GM23338 (cell line): Measurements from ENCODE around the gene ACRBP. TPM values are rescaled to one million over a fixed set of nuclear protein-coding genes. Genes with fewer than 3 reads are reported as not detected.

Experiments
- ATAC-seq: fragments of 200-7000 bp; cut with Tn5 transposase; 3 replicates; pipeline ENCODE4 v1.9.1; 2020
- DNase-seq: peaks from one replicate; pipeline ENCODE4 v3.0.0-alpha.2; 2015; ENCODE audit warnings: low spot score
- H2AFZ ChIP-seq: fragments of 200-600 bp; sonication (generic); 2 replicates; pipeline ENCODE4 v1.8.0; 2016; ENCODE audit warnings: antibody characterized with exemption, mild to moderate bottlenecking, moderate library complexity
- H3F3A ChIP-seq: fragments of 200-600 bp; sonication (generic); replicated peaks from 2 replicates; pipeline ENCODE4 v1.8.0; 2017; ENCODE audit warnings: antibody characterized with exemption, mixed run types, low read depth
- H3K27ac ChIP-seq: fragments of 200-600 bp; sonication (generic); 2 replicates; pipeline ENCODE4 v1.6.1; 2016; ENCODE audit warnings: low read depth
- H3K27me3 ChIP-seq: fragments of 200-600 bp; sonication (generic); 2 replicates; pipeline ENCODE4 v1.8.0; 2016; ENCODE audit warnings: mild to moderate bottlenecking, mixed run types, moderate library complexity; ENCODE audit not compliant: insufficient read depth
- H3K36me3 ChIP-seq: fragments of 200-600 bp; sonication (generic); 2 replicates; pipeline ENCODE4 v1.8.0; 2016; ENCODE audit warnings: mild to moderate bottlenecking; ENCODE audit not compliant: insufficient read depth
- H3K4me1 ChIP-seq: fragments of 200-600 bp; sonication (generic); 2 replicates; pipeline ENCODE4 v1.8.0; 2016; ENCODE audit warnings: mild to moderate bottlenecking, moderate library complexity; ENCODE audit not compliant: insufficient read depth
- H3K4me2 ChIP-seq: fragments of 200-600 bp; sonication (generic); 2 replicates; pipeline ENCODE4 v1.7.1; 2017; ENCODE audit warnings: mixed run types
- H3K4me3 ChIP-seq: fragments of 200-600 bp; sonication (generic); 2 replicates; pipeline ENCODE4 v1.6.1; 2016; ENCODE audit warnings: mixed run types
- H3K79me2 ChIP-seq: fragments of 200-600 bp; sonication (generic); replicated peaks from 2 replicates; pipeline ENCODE4 v1.8.0; 2017; ENCODE audit warnings: mild to moderate bottlenecking; ENCODE audit not compliant: insufficient read depth
- H3K9me2 ChIP-seq: fragments of 200-600 bp; sonication (generic); 2 replicates; pipeline ENCODE4 v1.8.0; 2017; ENCODE audit not compliant: insufficient read depth
- H4K20me1 ChIP-seq: fragments of 200-600 bp; sonication (generic); replicated peaks from 2 replicates; pipeline ENCODE4 v1.8.0; 2017; ENCODE audit warnings: mild to moderate bottlenecking; ENCODE audit not compliant: insufficient read depth
- H3K27ac Mint-ChIP-seq: 2 replicates; pipeline ENCODE4 v1.8.0; 2020; ENCODE audit warnings: inconsistent platforms, mild to moderate bottlenecking, moderate library complexity, mixed read lengths
- H3K27me3 Mint-ChIP-seq: 3 replicates; pipeline ENCODE4 v1.8.0; 2022; ENCODE audit warnings: low read depth, mild to moderate bottlenecking, moderate library complexity, mixed read lengths, inconsistent platforms; ENCODE audit not compliant: insufficient read depth, poor library complexity
- H3K36me3 Mint-ChIP-seq: 3 replicates; pipeline ENCODE4 v1.8.0; 2021; ENCODE audit warnings: low read depth, mild to moderate bottlenecking, inconsistent platforms, moderate library complexity, mixed read lengths
- H3K4me1 Mint-ChIP-seq: 3 replicates; pipeline ENCODE4 v1.8.0; 2020; ENCODE audit warnings: mild to moderate bottlenecking, inconsistent platforms, mixed read lengths
- H3K4me3 Mint-ChIP-seq: 3 replicates; pipeline ENCODE4 v1.8.0; 2021; ENCODE audit warnings: moderate library complexity, mild to moderate bottlenecking, inconsistent platforms, mixed read lengths
- H3K9me3 Mint-ChIP-seq: 3 replicates; pipeline ENCODE4 v1.8.0; 2020; ENCODE audit warnings: moderate library complexity, mild to moderate bottlenecking, inconsistent platforms, mixed read lengths
- CREB1 ChIP-seq: fragments of 250-450 bp; sonication (Bioruptor Pico); IDR thresholded peaks from 2 replicates; pipeline ENCODE4 v1.5.0; 2020; ENCODE audit warnings: low read depth, mild to moderate bottlenecking, moderate library complexity
- EZH2 ChIP-seq: fragments of 200-600 bp; sonication (generic); IDR thresholded peaks from one replicate; pipeline ENCODE4 v1.8.0; 2017; ENCODE audit warnings: antibody characterized with exemption, mild to moderate bottlenecking, low read depth; ENCODE audit not compliant: unreplicated experiment
- EZH2phosphoT487 ChIP-seq: fragments of 200-600 bp; sonication (generic); IDR thresholded peaks from one replicate; pipeline ENCODE4 v1.8.1; 2018; ENCODE audit warnings: antibody characterized with exemption; ENCODE audit not compliant: unreplicated experiment
- NANOG ChIP-seq: IDR thresholded peaks from 2 replicates; pipeline ENCODE4 v1.6.1; 2016; ENCODE audit warnings: antibody characterized with exemption, borderline replicate concordance
- POLR2AphosphoS5 ChIP-seq: IDR thresholded peaks from 2 replicates; pipeline ENCODE4 v1.6.1; 2016; ENCODE audit warnings: antibody characterized with exemption, low read depth
- STAT1 ChIP-seq: IDR thresholded peaks from one replicate; pipeline ENCODE4 v1.6.1; 2016; ENCODE audit warnings: antibody characterized with exemption; ENCODE audit not compliant: unreplicated experiment
- ZNF114 ChIP-seq: fragments of 250-450 bp; sonication (Bioruptor Pico); IDR thresholded peaks from 2 replicates; pipeline ENCODE4 v1.5.0; 2020; ENCODE audit warnings: mild to moderate bottlenecking, moderate library complexity
- polyA plus RNA-seq: library from polyadenylated mRNA; unstranded; fragments of >200 nt; fragmentation: Nextera tagmentation; extraction: Ambion mirVana; gene quantifications from 2 replicates; pipeline ENCODE4 v1.2.1, GENCODE V29; 2016
- total RNA-seq: library from RNA; depleted of rRNA; stranded (reverse); fragments of >200 nt; shearing (Covaris generic); gene quantifications from 2 replicates; pipeline ENCODE4 v1.2.3, GENCODE V29; 2014
- TF ChIP-seq, protein P1 (sequence below): fragments of 250-450 bp; sonication (Bioruptor Pico); IDR thresholded peaks from 2 replicates; pipeline ENCODE4 v1.5.0; 2020; ENCODE audit warnings: mild to moderate bottlenecking, moderate library complexity

The ACRBP gene
- total and polyA plus RNA-seq, 2 experiments from 2014 or later: 0.70 to 2.2 TPM

DNA sequence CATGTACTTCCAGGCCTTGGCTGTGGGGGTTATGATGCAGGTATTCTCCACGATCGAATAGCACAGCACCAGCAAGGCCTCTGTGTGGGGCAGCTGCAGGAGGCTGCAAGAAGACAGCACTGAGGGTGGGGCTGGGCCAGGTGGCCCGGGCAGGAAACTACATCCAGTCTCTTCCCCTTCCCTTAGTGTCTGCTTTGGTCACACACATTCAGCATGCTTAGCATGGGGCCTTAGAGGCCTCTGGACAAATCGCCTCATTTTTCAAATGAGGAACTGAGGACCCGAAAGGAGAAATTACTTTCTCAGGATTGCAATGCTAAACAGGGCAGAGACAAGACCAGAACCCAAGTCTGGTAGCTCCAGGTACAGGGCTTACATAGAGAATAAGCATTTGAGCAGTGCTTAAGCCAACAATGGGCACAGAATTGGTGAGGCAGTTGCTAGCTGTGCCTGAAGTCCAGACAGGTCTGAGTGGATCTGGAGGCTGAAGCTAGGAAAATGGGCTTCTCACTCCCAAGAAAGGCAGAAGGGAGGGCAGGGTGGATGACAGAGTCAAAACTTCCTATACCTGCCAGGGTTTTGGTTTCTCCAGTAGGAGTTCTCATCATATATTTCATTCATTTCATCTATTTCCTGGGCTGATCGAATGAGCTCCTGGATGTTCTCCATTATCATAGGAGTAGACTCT lies 3.5 kb downstream of the ACRBP start (continued):
- TF ChIP-seq, protein P1, sequence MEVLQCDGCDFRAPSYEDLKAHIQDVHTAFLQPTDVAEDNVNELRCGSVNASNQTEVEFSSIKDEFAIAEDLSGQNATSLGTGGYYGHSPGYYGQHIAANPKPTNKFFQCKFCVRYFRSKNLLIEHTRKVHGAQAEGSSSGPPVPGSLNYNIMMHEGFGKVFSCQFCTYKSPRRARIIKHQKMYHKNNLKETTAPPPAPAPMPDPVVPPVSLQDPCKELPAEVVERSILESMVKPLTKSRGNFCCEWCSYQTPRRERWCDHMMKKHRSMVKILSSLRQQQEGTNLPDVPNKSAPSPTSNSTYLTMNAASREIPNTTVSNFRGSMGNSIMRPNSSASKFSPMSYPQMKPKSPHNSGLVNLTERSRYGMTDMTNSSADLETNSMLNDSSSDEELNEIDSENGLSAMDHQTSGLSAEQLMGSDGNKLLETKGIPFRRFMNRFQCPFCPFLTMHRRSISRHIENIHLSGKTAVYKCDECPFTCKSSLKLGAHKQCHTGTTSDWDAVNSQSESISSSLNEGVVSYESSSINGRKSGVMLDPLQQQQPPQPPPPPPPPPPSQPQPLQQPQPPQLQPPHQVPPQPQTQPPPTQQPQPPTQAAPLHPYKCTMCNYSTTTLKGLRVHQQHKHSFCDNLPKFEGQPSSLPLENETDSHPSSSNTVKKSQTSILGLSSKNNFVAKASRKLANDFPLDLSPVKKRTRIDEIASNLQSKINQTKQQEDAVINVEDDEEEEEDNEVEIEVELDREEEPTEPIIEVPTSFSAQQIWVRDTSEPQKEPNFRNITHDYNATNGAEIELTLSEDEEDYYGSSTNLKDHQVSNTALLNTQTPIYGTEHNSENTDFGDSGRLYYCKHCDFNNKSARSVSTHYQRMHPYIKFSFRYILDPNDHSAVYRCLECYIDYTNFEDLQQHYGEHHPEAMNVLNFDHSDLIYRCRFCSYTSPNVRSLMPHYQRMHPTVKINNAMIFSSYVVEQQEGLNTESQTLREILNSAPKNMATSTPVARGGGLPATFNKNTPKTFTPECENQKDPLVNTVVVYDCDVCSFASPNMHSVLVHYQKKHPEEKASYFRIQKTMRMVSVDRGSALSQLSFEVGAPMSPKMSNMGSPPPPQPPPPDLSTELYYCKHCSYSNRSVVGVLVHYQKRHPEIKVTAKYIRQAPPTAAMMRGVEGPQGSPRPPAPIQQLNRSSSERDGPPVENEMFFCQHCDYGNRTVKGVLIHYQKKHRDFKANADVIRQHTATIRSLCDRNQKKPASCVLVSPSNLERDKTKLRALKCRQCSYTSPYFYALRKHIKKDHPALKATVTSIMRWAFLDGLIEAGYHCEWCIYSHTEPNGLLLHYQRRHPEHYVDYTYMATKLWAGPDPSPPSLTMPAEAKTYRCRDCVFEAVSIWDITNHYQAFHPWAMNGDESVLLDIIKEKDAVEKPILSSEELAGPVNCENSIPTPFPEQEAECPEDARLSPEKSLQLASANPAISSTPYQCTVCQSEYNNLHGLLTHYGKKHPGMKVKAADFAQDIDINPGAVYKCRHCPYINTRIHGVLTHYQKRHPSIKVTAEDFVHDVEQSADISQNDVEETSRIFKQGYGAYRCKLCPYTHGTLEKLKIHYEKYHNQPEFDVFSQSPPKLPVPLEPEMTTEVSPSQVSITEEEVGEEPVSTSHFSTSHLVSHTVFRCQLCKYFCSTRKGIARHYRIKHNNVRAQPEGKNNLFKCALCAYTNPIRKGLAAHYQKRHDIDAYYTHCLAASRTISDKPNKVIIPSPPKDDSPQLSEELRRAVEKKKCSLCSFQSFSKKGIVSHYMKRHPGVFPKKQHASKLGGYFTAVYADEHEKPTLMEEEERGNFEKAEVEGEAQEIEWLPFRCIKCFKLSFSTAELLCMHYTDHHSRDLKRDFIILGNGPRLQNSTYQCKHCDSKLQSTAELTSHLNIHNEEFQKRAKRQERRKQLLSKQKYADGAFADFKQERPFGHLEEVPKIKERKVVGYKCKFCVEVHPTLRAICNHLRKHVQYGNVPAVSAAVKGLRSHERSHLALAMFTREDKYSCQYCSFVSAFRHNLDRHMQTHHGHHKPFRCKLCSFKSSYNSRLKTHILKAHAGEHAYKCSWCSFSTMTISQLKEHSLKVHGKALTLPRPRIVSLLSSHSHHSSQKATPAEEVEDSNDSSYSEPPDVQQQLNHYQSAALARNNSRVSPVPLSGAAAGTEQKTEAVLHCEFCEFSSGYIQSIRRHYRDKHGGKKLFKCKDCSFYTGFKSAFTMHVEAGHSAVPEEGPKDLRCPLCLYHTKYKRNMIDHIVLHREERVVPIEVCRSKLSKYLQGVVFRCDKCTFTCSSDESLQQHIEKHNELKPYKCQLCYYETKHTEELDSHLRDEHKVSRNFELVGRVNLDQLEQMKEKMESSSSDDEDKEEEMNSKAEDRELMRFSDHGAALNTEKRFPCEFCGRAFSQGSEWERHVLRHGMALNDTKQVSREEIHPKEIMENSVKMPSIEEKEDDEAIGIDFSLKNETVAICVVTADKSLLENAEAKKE: no peak
- TF ChIP-seq POLR2AphosphoS5: no peak
- no peak for TF ChIP-seq STAT1

GRCh38 chr12:6641131-6641530 lies 6.1 kb downstream of the ACRBP start:
- ATAC-seq (no peak), DNase-seq (no peak)
- H2AFZ ChIP-seq: no peak overlapping the region
- no peak overlapping the region for H3K4me3 ChIP-seq
- no peaks in the 10 kb centered on the region for H3K79me2 ChIP-seq
- H3K27ac ChIP-seq: no peak overlapping the region
- Mint-ChIP-seq H3K4me1 (peaks cover 12% of the 10 kb centered on the region), H3K36me3 (no peaks in the 10 kb centered on the region; the same call in 2 of the 3 replicates), H3K4me3 (no peak overlapping the region), H3K27ac (no peak overlapping the region), H3K9me3 (no peaks in the 10 kb centered on the region), H3K27me3 (peaks cover 18% of the 10 kb centered on the region)
- H3K4me2 ChIP-seq: no peak overlapping the region
- no peaks in the 10 kb centered on the region for H3K9me2 ChIP-seq
- no peaks in the 10 kb centered on the region for H3K36me3 ChIP-seq
- peaks cover 10% of the 10 kb centered on the region; the same call in 1 of the 2 replicates for H3K4me1 ChIP-seq
- 0 out of 2 replicates have a peak, but pooled peaks cover 2% of the 10 kb centered on the region for H3F3A ChIP-seq
- peaks cover 20% of the 10 kb centered on the region for H3K27me3 ChIP-seq
- no peaks in the 10 kb centered on the region for H4K20me1 ChIP-seq
- TF ChIP-seq POLR2AphosphoS5 (no peak), CREB1 (CRISPR knock-in tag) (no peak), EZH2 (no peak), NANOG (no peak), ZNF114 (no peak), EZH2phosphoT487 (no peak)
- TF ChIP-seq, protein P1: no peak
